ENCODE results near the gene CCDC182.

Gene CCDC182

GRCh38 chr17:57735707-57736106 lies 9.4 kb downstream of the CCDC182 start:
- Histone ChIP-seq H3K9me3 (ENCODE audit: severe bottlenecking) (no peaks in the 10 kb centered on the region), H3K4me3 (ENCODE audit: severe bottlenecking) (no peak overlapping the region), H3K27me3 (ENCODE audit: insufficient read depth, poor library complexity, severe bottlenecking) (peaks cover 3% of the 10 kb centered on the region), H3K36me3 (ENCODE audit: low read depth) (no peaks in the 10 kb centered on the region), H3K4me1 (ENCODE audit: insufficient read depth, poor library complexity, severe bottlenecking) (no peaks in the 10 kb centered on the region), H3K27ac (ENCODE audit: poor library complexity, severe bottlenecking) (no peak overlapping the region)
- DNase-seq (ENCODE audit: low spot score) (no peak), ATAC-seq (ENCODE audit: low read depth) (no peak)
- peak; percentile 38 for TF ChIP-seq CTCF (IDR thresholded peaks at IDR 0.05; ENCODE audit: poor library complexity, severe bottlenecking)

GRCh38 chr17:57735230-57735629 lies 9.9 kb downstream of the CCDC182 start:
- no peaks in the 10 kb centered on the region for H3K4me1 ChIP-seq (ENCODE audit: insufficient read depth, poor library complexity, severe bottlenecking)
- H3K4me3 ChIP-seq (ENCODE audit: severe bottlenecking) = no peak overlapping the region
- H3K27me3 ChIP-seq (ENCODE audit: insufficient read depth, poor library complexity, severe bottlenecking) = peaks cover 3% of the 10 kb centered on the region
- no peak overlapping the region for H3K27ac ChIP-seq (ENCODE audit: poor library complexity, severe bottlenecking)
- H3K9me3 ChIP-seq (ENCODE audit: severe bottlenecking) = no peaks in the 10 kb centered on the region
- no peaks in the 10 kb centered on the region for H3K36me3 ChIP-seq (ENCODE audit: low read depth)
- DNase-seq (ENCODE audit: low spot score) (no peak), ATAC-seq (ENCODE audit: low read depth) (no peak)
- TF ChIP-seq CTCF (IDR thresholded peaks at IDR 0.05; ENCODE audit: poor library complexity, severe bottlenecking) = no peak

- peaks cover 3% of the 10 kb centered on the region for H3K27me3 ChIP-seq (ENCODE audit: insufficient read depth, poor library complexity, severe bottlenecking)
- no peaks in the 10 kb centered on the region for H3K9me3 ChIP-seq (ENCODE audit: severe bottlenecking)
- no peak overlapping the region for H3K27ac ChIP-seq (ENCODE audit: poor library complexity, severe bottlenecking)
- no peak for TF ChIP-seq CTCF (IDR thresholded peaks at IDR 0.05; ENCODE audit: poor library complexity, severe bottlenecking)
- no peak for ATAC-seq (ENCODE audit: low read depth)
- H3K4me3 ChIP-seq (ENCODE audit: severe bottlenecking) = no peak overlapping the region
- DNase-seq (ENCODE audit: low spot score) = no peak
- H3K36me3 ChIP-seq (ENCODE audit: low read depth) = no peaks in the 10 kb centered on the region
- no peaks in the 10 kb centered on the region for H3K4me1 ChIP-seq (ENCODE audit: insufficient read depth, poor library complexity, severe bottlenecking)
Measured at GRCh38 chr17:57733085-57733484, 12.0 kb downstream of the CCDC182 start.

DNA sequence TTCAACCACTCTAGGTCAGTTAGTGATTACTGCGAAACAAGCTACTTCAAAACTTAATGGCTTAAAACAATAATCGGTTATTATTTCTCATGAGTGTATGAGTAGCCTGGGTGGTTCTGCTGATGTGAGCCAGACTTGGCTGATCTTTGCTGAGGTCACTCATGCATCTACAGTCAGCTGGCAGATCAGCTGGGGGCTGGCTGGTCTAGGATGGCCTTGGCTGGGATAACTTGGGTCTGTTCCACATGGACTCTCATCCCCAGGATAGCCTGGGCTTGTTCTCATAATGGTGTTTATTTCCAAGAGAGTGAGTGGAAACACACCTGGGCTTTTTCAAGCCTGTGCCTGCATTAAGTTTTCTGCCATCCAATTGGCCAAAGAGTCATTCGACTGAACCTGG lies 13.0 kb downstream of the CCDC182 start:
- Histone ChIP-seq H3K27me3 (ENCODE audit: insufficient read depth, poor library complexity, severe bottlenecking) (peaks cover 3% of the 10 kb centered on the region), H3K4me1 (ENCODE audit: insufficient read depth, poor library complexity, severe bottlenecking) (no peaks in the 10 kb centered on the region)
- TF ChIP-seq CTCF (IDR thresholded peaks at IDR 0.05; ENCODE audit: poor library complexity, severe bottlenecking) = no peak

GRCh38 chr17:57730026-57730701 lies 14.9 kb downstream of the CCDC182 start:
- no peak for ATAC-seq (ENCODE audit: low read depth)
- Histone ChIP-seq H3K4me1 (ENCODE audit: insufficient read depth, poor library complexity, severe bottlenecking) (no peaks in the 10 kb centered on the region), H3K36me3 (ENCODE audit: low read depth) (no peaks in the 10 kb centered on the region), H3K9me3 (ENCODE audit: severe bottlenecking) (no peaks in the 10 kb centered on the region), H3K27ac (ENCODE audit: poor library complexity, severe bottlenecking) (no peak overlapping the region), H3K27me3 (ENCODE audit: insufficient read depth, poor library complexity, severe bottlenecking) (peaks cover 3% of the 10 kb centered on the region), H3K4me3 (ENCODE audit: severe bottlenecking) (no peak overlapping the region)
- TF ChIP-seq CTCF (IDR thresholded peaks at IDR 0.05; ENCODE audit: poor library complexity, severe bottlenecking) = no peak
- DNase-seq (ENCODE audit: low spot score) = no peak

More for the DNA sequence above, 13.0 kb downstream of the CCDC182 start:
- H3K9me3 ChIP-seq (ENCODE audit: severe bottlenecking) = no peaks in the 10 kb centered on the region
- no peak; the same call in 2 of the 3 replicates for ATAC-seq (ENCODE audit: low read depth)
- H3K4me3 ChIP-seq (ENCODE audit: severe bottlenecking) = no peak overlapping the region
- H3K27ac ChIP-seq (ENCODE audit: poor library complexity, severe bottlenecking) = no peak overlapping the region
- DNase-seq (ENCODE audit: low spot score) = no peak
- no peaks in the 10 kb centered on the region for H3K36me3 ChIP-seq (ENCODE audit: low read depth)

Measured in RWPE2 (cell line).